Measurements from ENCODE around the gene UGT2B28.
"Not testable (repeated sequence)": the region's sequence is repeated elsewhere in the genome, so short reads cannot be mapped to it uniquely, and the experiment has no call there.

Gene UGT2B28

GRCh38 chr4:69343558-69344420, 63.5 kb downstream of the UGT2B28 start:
- not testable (repeated sequence) for H3K9me3 ChIP-seq (ENCODE audit: low read length); H3K79me2 ChIP-seq (ENCODE audit: insufficient read depth, low read length); H2AFZ ChIP-seq (ENCODE audit: low read length); H3K4me3 ChIP-seq (ENCODE audit: low read depth, low read length, poor library complexity, severe bottlenecking); H3K27me3 ChIP-seq (ENCODE audit: insufficient read depth, low read length); H3K27ac ChIP-seq (ENCODE audit: low read depth, low read length, poor library complexity, severe bottlenecking); H3K9ac ChIP-seq (ENCODE audit: low read length); H3K4me1 ChIP-seq (ENCODE audit: insufficient read depth, low read length, severe bottlenecking); H4K20me1 ChIP-seq (ENCODE audit: insufficient read depth, low read length); H3F3A ChIP-seq (ENCODE audit: insufficient read depth, low read length); H3K9me2 ChIP-seq (ENCODE audit: low read depth, low read length); H3K4me2 ChIP-seq (ENCODE audit: low read length); H3K36me3 ChIP-seq (ENCODE audit: insufficient read depth, low read length)

Data from OCI-LY1 (cell line).